ENCODE measurements around the gene COQ8A. TPM values are rescaled to one million over a fixed set of nuclear protein-coding genes. Genes with fewer than 3 reads are reported as not detected.
"Not testable (repeated sequence)": the region's sequence is repeated elsewhere in the genome, so short reads cannot be mapped to it uniquely, and the experiment has no call there.

COQ8A gene
- total RNA-seq, 1 experiment from 2014 or later = 38.6 TPM

GRCh38 chr1:226920446-226920894 is 19.6 kb upstream of the COQ8A start:
- no peak for DNase-seq (ENCODE audit: low read depth)

- no peak for DNase-seq (ENCODE audit: low read depth)
These were observed 18.6 kb upstream of the COQ8A start for GRCh38 chr1:226921504-226921903.

- not testable (repeated sequence) for DNase-seq (ENCODE audit: low read depth)
These were observed 10.6 kb upstream of the COQ8A start for GRCh38 chr1:226929260-226930111.

GRCh38 chr1:226934483-226935237 is 5.4 kb upstream of the COQ8A start:
- DNase-seq (ENCODE audit: low read depth) = no peak

GRCh38 chr1:226937940-226938725 is 2.0 kb upstream of the COQ8A start:
- no peak for DNase-seq (ENCODE audit: low read depth)

- peak; percentile 66 for DNase-seq (ENCODE audit: low read depth)
These were observed 1.1 kb upstream of the COQ8A start for GRCh38 chr1:226938903-226939437.

- DNase-seq (ENCODE audit: low read depth) = peak; percentile 57
These were observed 561 bp upstream of the COQ8A start for GRCh38 chr1:226939438-226940028.

- no peak for DNase-seq (ENCODE audit: low read depth)
These were observed 643 bp downstream of the COQ8A start for GRCh38 chr1:226940806-226941067.

- DNase-seq (ENCODE audit: low read depth) = no peak
These were observed 2.3 kb downstream of the COQ8A start for GRCh38 chr1:226942392-226942791.

GRCh38 chr1:226943156-226943555 is 3.1 kb downstream of the COQ8A start:
- no peak for DNase-seq (ENCODE audit: low read depth)

- DNase-seq (ENCODE audit: low read depth) = no peak
These were observed 3.8 kb downstream of the COQ8A start for GRCh38 chr1:226943927-226944326.

GRCh38 chr1:226945106-226945857 is 5.2 kb downstream of the COQ8A start:
- no peak for DNase-seq (ENCODE audit: low read depth)

GRCh38 chr1:226945858-226946245 is 5.8 kb downstream of the COQ8A start:
- DNase-seq (ENCODE audit: low read depth) = no peak

- DNase-seq (ENCODE audit: low read depth) = no peak
These were observed 6.2 kb downstream of the COQ8A start for GRCh38 chr1:226946285-226946684.

GRCh38 chr1:226946841-226947240 is 6.7 kb downstream of the COQ8A start:
- DNase-seq (ENCODE audit: low read depth) = peak; percentile 11

GRCh38 chr1:226948051-226948450 is 8.0 kb downstream of the COQ8A start:
- DNase-seq (ENCODE audit: low read depth) = no peak

- no peak for DNase-seq (ENCODE audit: low read depth)
These were observed 8.4 kb downstream of the COQ8A start for GRCh38 chr1:226948480-226948879.

GRCh38 chr1:226948996-226949395 is 8.9 kb downstream of the COQ8A start:
- DNase-seq (ENCODE audit: low read depth) = no peak

- DNase-seq (ENCODE audit: low read depth) = no peak
These were observed 9.3 kb downstream of the COQ8A start for GRCh38 chr1:226949401-226949800.

- DNase-seq (ENCODE audit: low read depth) = no peak
These were observed 10.2 kb downstream of the COQ8A start for GRCh38 chr1:226950316-226950715.

GRCh38 chr1:226950871-226951270 is 10.8 kb downstream of the COQ8A start:
- DNase-seq (ENCODE audit: low read depth) = no peak

Measured in HT1080 (cell line).